ENCODE results near the gene NCKAP1.

DNA sequence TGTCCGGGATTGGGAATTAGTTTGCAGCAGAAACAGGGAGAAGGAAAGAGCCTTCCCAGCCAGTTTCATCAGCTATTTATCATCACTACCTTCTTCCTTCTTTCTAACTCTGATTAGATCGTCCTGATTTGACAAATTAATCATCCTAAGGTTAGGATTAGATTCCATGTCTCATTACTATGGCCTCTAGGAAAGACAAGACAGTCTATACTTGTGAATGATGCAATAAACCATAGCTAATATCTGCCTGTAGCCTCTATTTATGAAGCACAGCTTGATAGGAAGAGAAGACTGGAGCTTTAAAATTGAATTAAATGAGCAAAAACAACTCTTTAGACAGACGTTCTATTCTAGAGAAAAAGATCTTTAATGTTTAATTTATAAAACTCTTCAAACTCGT is 146.6 kb downstream of the NCKAP1 start:
- TF ChIP-seq, protein P1, sequence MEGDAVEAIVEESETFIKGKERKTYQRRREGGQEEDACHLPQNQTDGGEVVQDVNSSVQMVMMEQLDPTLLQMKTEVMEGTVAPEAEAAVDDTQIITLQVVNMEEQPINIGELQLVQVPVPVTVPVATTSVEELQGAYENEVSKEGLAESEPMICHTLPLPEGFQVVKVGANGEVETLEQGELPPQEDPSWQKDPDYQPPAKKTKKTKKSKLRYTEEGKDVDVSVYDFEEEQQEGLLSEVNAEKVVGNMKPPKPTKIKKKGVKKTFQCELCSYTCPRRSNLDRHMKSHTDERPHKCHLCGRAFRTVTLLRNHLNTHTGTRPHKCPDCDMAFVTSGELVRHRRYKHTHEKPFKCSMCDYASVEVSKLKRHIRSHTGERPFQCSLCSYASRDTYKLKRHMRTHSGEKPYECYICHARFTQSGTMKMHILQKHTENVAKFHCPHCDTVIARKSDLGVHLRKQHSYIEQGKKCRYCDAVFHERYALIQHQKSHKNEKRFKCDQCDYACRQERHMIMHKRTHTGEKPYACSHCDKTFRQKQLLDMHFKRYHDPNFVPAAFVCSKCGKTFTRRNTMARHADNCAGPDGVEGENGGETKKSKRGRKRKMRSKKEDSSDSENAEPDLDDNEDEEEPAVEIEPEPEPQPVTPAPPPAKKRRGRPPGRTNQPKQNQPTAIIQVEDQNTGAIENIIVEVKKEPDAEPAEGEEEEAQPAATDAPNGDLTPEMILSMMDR (IDR thresholded peaks at IDR 0.05), result no peak
- no peak for TF ChIP-seq POLR2A (IDR thresholded peaks at IDR 0.05)
- no peak for TF ChIP-seq EP300 (IDR thresholded peaks at IDR 0.05)
- TF ChIP-seq POLR2AphosphoS5 (IDR thresholded peaks at IDR 0.05), result no peak

Data from gastroesophageal sphincter (tissue), 3 donors.